HEK293 (cell line): ENCODE measurements around the gene NT5DC2.

ENCODE experiments used
- AEBP2 ChIP-seq: fragments of 450-650 bp; formaldehyde crosslinking; IDR thresholded peaks from 2 replicates; pipeline ENCODE4 v1.5.1; 2016; ENCODE audit warnings: missing biosample characterization, missing genetic modification characterization, borderline replicate concordance
- KLF16 ChIP-seq: fragments of 450-650 bp; formaldehyde crosslinking; IDR thresholded peaks from 2 replicates; pipeline ENCODE4 v1.5.1; 2017; ENCODE audit warnings: missing biosample characterization, missing genetic modification characterization
- KLF8 ChIP-seq: fragments of 450-650 bp; formaldehyde crosslinking; IDR thresholded peaks from 2 replicates; pipeline ENCODE4 v1.5.1; 2016; ENCODE audit warnings: missing biosample characterization, missing genetic modification characterization
- KLF9 ChIP-seq: fragments of 450-650 bp; formaldehyde crosslinking; IDR thresholded peaks from 2 replicates; pipeline ENCODE4 v1.5.1; 2016; ENCODE audit warnings: missing biosample characterization, missing genetic modification characterization, low read depth
- PRDM10 ChIP-seq: fragments of 450-650 bp; formaldehyde crosslinking; IDR thresholded peaks from 2 replicates; pipeline ENCODE4 v1.5.1; 2016; ENCODE audit warnings: missing biosample characterization, missing genetic modification characterization
- SALL2 ChIP-seq: fragments of 450-650 bp; formaldehyde crosslinking; IDR thresholded peaks from 2 replicates; pipeline ENCODE4 v1.5.0; 2017; ENCODE audit warnings: missing biosample characterization, mild to moderate bottlenecking, missing genetic modification characterization, borderline replicate concordance
- SP3 ChIP-seq: fragments of 450-650 bp; formaldehyde crosslinking; IDR thresholded peaks from 2 replicates; pipeline ENCODE4 v1.5.1; 2016; ENCODE audit warnings: missing biosample characterization, missing genetic modification characterization
- SP7 ChIP-seq: fragments of 450-650 bp; formaldehyde crosslinking; IDR thresholded peaks from 2 replicates; pipeline ENCODE4 v1.5.1; 2016; ENCODE audit warnings: missing biosample characterization, missing genetic modification characterization
- YY1 ChIP-seq: fragments of 450-650 bp; formaldehyde crosslinking; IDR thresholded peaks from 2 replicates; pipeline ENCODE4 v1.5.1; 2018; ENCODE audit warnings: missing biosample characterization, missing genetic modification characterization
- ZBTB44 ChIP-seq: fragments of 450-650 bp; IDR thresholded peaks from 2 replicates; pipeline ENCODE4 v1.5.1; 2018; ENCODE audit warnings: missing biosample characterization, mild to moderate bottlenecking, missing genetic modification characterization
- ZBTB8A ChIP-seq: fragments of 450-650 bp; formaldehyde crosslinking; IDR thresholded peaks from 2 replicates; pipeline ENCODE4 v1.5.1; 2016; ENCODE audit warnings: missing biosample characterization, missing genetic modification characterization
- ZNF10 ChIP-seq: fragments of 450-650 bp; formaldehyde crosslinking; IDR thresholded peaks from 2 replicates; pipeline ENCODE4 v1.5.1; 2017; ENCODE audit warnings: missing biosample characterization, missing genetic modification characterization
- ZNF169 ChIP-seq: fragments of 450-650 bp; formaldehyde crosslinking; IDR thresholded peaks from 2 replicates; pipeline ENCODE4 v1.5.1; 2016; ENCODE audit warnings: missing biosample characterization, missing genetic modification characterization
- ZNF24 ChIP-seq: fragments of 450-650 bp; formaldehyde crosslinking; IDR thresholded peaks from 2 replicates; pipeline ENCODE4 v1.5.1; 2016; ENCODE audit warnings: missing biosample characterization, missing genetic modification characterization
- ZNF26 ChIP-seq: fragments of 450-650 bp; formaldehyde crosslinking; IDR thresholded peaks from 2 replicates; pipeline ENCODE4 v1.5.1; 2016; ENCODE audit warnings: missing biosample characterization, missing genetic modification characterization
- ZNF324 ChIP-seq: fragments of 450-650 bp; formaldehyde crosslinking; IDR thresholded peaks from 2 replicates; pipeline ENCODE4 v1.5.1; 2016; ENCODE audit warnings: missing biosample characterization, missing genetic modification characterization
- ZNF335 ChIP-seq: fragments of 450-650 bp; formaldehyde crosslinking; conservative IDR thresholded peaks from 2 replicates; pipeline ENCODE4 v1.5.1; 2016; ENCODE audit warnings: missing biosample characterization, missing genetic modification characterization
- ZNF391 ChIP-seq: fragments of 450-650 bp; formaldehyde crosslinking; IDR thresholded peaks from 2 replicates; pipeline ENCODE4 v1.5.1; 2016; ENCODE audit warnings: low read depth, missing biosample characterization, missing genetic modification characterization, borderline replicate concordance
- ZNF501 ChIP-seq: fragments of 450-650 bp; formaldehyde crosslinking; IDR thresholded peaks from 2 replicates; pipeline ENCODE4 v1.5.1; 2016; ENCODE audit warnings: missing biosample characterization, missing genetic modification characterization
- ZNF518A ChIP-seq: fragments of 450-650 bp; formaldehyde crosslinking; conservative IDR thresholded peaks from 2 replicates; pipeline ENCODE4 v1.5.1; 2016; ENCODE audit warnings: low read depth, missing biosample characterization, missing genetic modification characterization
- ZNF548 ChIP-seq: fragments of 450-650 bp; formaldehyde crosslinking; IDR thresholded peaks from 2 replicates; pipeline ENCODE4 v1.5.1; 2016; ENCODE audit warnings: missing biosample characterization, missing genetic modification characterization
- ZNF629 ChIP-seq: fragments of 450-650 bp; formaldehyde crosslinking; IDR thresholded peaks from 2 replicates; pipeline ENCODE4 v1.5.1; 2017; ENCODE audit warnings: missing biosample characterization, missing genetic modification characterization
- ZNF707 ChIP-seq: fragments of 450-650 bp; formaldehyde crosslinking; IDR thresholded peaks from 2 replicates; pipeline ENCODE4 v1.5.1; 2016; ENCODE audit warnings: missing biosample characterization, missing genetic modification characterization
- ZNF777 ChIP-seq: fragments of 450-650 bp; formaldehyde crosslinking; IDR thresholded peaks from 2 replicates; pipeline ENCODE4 v1.5.1; 2017; ENCODE audit warnings: missing biosample characterization, missing genetic modification characterization, borderline replicate concordance
- ZNF791 ChIP-seq: fragments of 450-650 bp; formaldehyde crosslinking; IDR thresholded peaks from 2 replicates; pipeline ENCODE4 v1.5.1; 2016; ENCODE audit warnings: missing biosample characterization, missing genetic modification characterization
- ZSCAN30 ChIP-seq: fragments of 450-650 bp; IDR thresholded peaks from 2 replicates; pipeline ENCODE4 v1.5.1; 2018; ENCODE audit warnings: missing biosample characterization, mild to moderate bottlenecking, missing genetic modification characterization, moderate library complexity

NT5DC2 gene

GRCh38 chr3:52536369-52537164 lies 2.9 kb upstream of the NT5DC2 start, which contains the start of gene UQCC5 (continued):
- peak; percentile 33 for TF ChIP-seq PRDM10 (tag by site-specific recombination)
- TF ChIP-seq ZNF777 (tag by site-specific recombination): no peak
- TF ChIP-seq ZNF10 (tag by site-specific recombination): 0 out of 2 replicates have a peak, but pooled peaks have one; percentile 34
- TF ChIP-seq ZNF707: no peak
- no peak for TF ChIP-seq ZNF518A (tag by site-specific recombination)
- TF ChIP-seq ZNF169 (tag by site-specific recombination): no peak
- TF ChIP-seq KLF8: 0 out of 2 replicates have a peak, but pooled peaks have one; percentile 13
- peak; percentile 25; the same call in 1 of the 2 replicates for TF ChIP-seq ZNF24 (tag by site-specific recombination)
- TF ChIP-seq ZNF629 (tag by site-specific recombination): peak; percentile 49
- peak; percentile 88 for TF ChIP-seq ZBTB8A (tag by site-specific recombination)
- TF ChIP-seq KLF16 (tag by site-specific recombination): peak; percentile 29; the same call in 1 of the 2 replicates
- peak; percentile 67; the same call in 1 of the 2 replicates for TF ChIP-seq ZNF501 (tag by site-specific recombination)
- no peak for TF ChIP-seq ZNF391
- TF ChIP-seq SALL2 (tag by site-specific recombination): no peak
- no peak for TF ChIP-seq ZNF791 (tag by site-specific recombination)
- TF ChIP-seq AEBP2 (tag by site-specific recombination): no peak
- TF ChIP-seq YY1 (tag by site-specific recombination): no peak
- no peak for TF ChIP-seq ZNF26 (tag by site-specific recombination)
- peak; percentile 49; the same call in 1 of the 2 replicates for TF ChIP-seq ZSCAN30 (tag by site-specific recombination)
- TF ChIP-seq SP7 (tag by site-specific recombination): 0 out of 2 replicates have a peak, but pooled peaks have one; percentile 46
- peak; percentile 96 for TF ChIP-seq KLF9 (tag by site-specific recombination)
- 0 out of 2 replicates have a peak, but pooled peaks have one; percentile 17 for TF ChIP-seq ZNF324
- peak; percentile 72 for TF ChIP-seq SP3 (tag by site-specific recombination)
- no peak for TF ChIP-seq ZNF548 (tag by site-specific recombination)
- TF ChIP-seq ZNF335 (tag by site-specific recombination): peak; percentile 40
- no peak for TF ChIP-seq ZBTB44 (tag by site-specific recombination)
